Suprapubic skin (tissue), 4 donors: ENCODE results near the gene PCNT.

ENCODE experiments used
- CTCF ChIP-seq, 2 donors: fragments of 200-600 bp in 1 of 2; fragments of 450-650 bp in 1 of 2; sonication (generic) in 1 of 2; IDR thresholded peaks; one replicate each; pipeline ENCODE4 v1.5.1; 2016 to 2019; ENCODE audit warnings: antibody characterized with exemption in 2 of 2, mild to moderate bottlenecking in 1 of 2, moderate library complexity in 1 of 2
- EP300 ChIP-seq: sonication (generic); formaldehyde crosslinking; IDR thresholded peaks from one replicate; pipeline ENCODE4 v1.6.1; 2017; ENCODE audit warnings: antibody characterized with exemption
- POLR2A ChIP-seq, 2 donors: fragments of 450-650 bp; IDR thresholded peaks; one replicate each; pipeline ENCODE4 v1.6.1; 2017; ENCODE audit warnings: antibody characterized with exemption in 2 of 2, mild to moderate bottlenecking in 2 of 2, moderate library complexity in 2 of 2
- POLR2AphosphoS5 ChIP-seq, 3 donors: sonication (generic); formaldehyde crosslinking; IDR thresholded peaks; one replicate each; pipeline ENCODE4 v1.6.1; 2017; ENCODE audit warnings: antibody characterized with exemption in 3 of 3

DNA sequence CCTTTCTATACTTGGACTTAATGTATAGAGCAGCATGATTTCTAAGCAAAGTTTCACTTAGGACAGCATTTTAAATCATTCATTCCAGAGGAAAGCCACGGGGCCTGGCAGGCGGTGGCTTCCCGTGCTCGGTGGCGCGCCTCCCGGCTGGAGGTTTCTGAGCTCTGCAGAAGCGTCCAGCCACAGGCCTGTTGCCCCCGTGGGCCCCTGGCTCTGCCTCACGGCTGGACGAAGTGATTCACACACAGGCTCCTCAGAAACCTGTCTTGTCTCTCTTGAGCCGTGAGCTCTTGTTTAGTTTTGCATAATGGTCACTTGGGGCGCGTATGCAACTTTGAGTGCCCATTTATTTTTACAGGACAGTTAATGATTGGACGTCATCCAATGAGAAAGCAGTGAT, 112.7 kb downstream of the PCNT start:
- TF ChIP-seq CTCF (IDR thresholded peaks at IDR 0.05) (no peak), POLR2AphosphoS5 (IDR thresholded peaks at IDR 0.05) (no peak), EP300 (no peak), POLR2A (IDR thresholded peaks at IDR 0.05) (no peak)
